Neural progenitor cell (in vitro differentiated cells): ENCODE results near the gene GTPBP10. TPM values are rescaled to one million over a fixed set of nuclear protein-coding genes. Genes with fewer than 3 reads are reported as not detected.

Experiments
- DNase-seq: peaks from one replicate; pipeline ENCODE4 v3.0.0-alpha.2; 2016; ENCODE audit warnings: low spot score
- H2AFZ ChIP-seq: fragments of 200-600 bp; sonication (generic); replicated peaks from 2 replicates; pipeline ENCODE4 v1.6.1; 2016; ENCODE audit warnings: antibody characterized with exemption
- H3F3A ChIP-seq: fragments of 200-600 bp; sonication (generic); 2 replicates; pipeline ENCODE4 v1.6.1; 2016; ENCODE audit warnings: antibody characterized with exemption, low read depth
- H3K27ac ChIP-seq: fragments of 200-600 bp; sonication (generic); 2 replicates; pipeline ENCODE4 v1.5.1; 2016; ENCODE audit warnings: mild to moderate bottlenecking
- H3K27me3 ChIP-seq: fragments of 200-600 bp; sonication (generic); 2 replicates; pipeline ENCODE4 v1.6.1; 2016; ENCODE audit warnings: mild to moderate bottlenecking, moderate library complexity
- H3K36me3 ChIP-seq: fragments of 200-600 bp; sonication (generic); 2 replicates; pipeline ENCODE4 v1.5.1; 2016
- H3K4me1 ChIP-seq: fragments of 200-600 bp; sonication (generic); 2 replicates; pipeline ENCODE4 v1.6.1; 2016; ENCODE audit warnings: mixed run types
- H3K4me2 ChIP-seq: fragments of 200-600 bp; sonication (generic); 2 replicates; pipeline ENCODE4 v1.6.1; 2016
- H3K4me3 ChIP-seq: fragments of 200-600 bp; sonication (generic); 2 replicates; pipeline ENCODE4 v1.5.1; 2016
- H3K79me2 ChIP-seq: fragments of 200-600 bp; sonication (generic); 2 replicates; pipeline ENCODE4 v1.6.1; 2016; ENCODE audit warnings: low read depth
- H3K9ac ChIP-seq: fragments of 200-600 bp; sonication (generic); 2 replicates; pipeline ENCODE4 v1.6.1; 2016
- H3K9me3 ChIP-seq: fragments of 200-600 bp; sonication (generic); 2 replicates; pipeline ENCODE4 v1.5.1; 2016; ENCODE audit warnings: low read depth
- H4K20me1 ChIP-seq: fragments of 200-600 bp; sonication (generic); 2 replicates; pipeline ENCODE4 v1.6.1; 2016; ENCODE audit warnings: low read depth
- H3K27ac Mint-ChIP-seq: 3 replicates; pipeline ENCODE4 v1.8.0; 2021; ENCODE audit warnings: mixed read lengths
- H3K27me3 Mint-ChIP-seq: 2 replicates; pipeline ENCODE4 v1.8.0; 2022; ENCODE audit warnings: low read depth, mild to moderate bottlenecking, inconsistent platforms, moderate library complexity, mixed read lengths; ENCODE audit not compliant: insufficient read depth
- H3K36me3 Mint-ChIP-seq: 3 replicates; pipeline ENCODE4 v1.8.0; 2021; ENCODE audit warnings: mixed read lengths
- H3K4me1 Mint-ChIP-seq: 3 replicates; pipeline ENCODE4 v1.8.0; 2021; ENCODE audit warnings: mixed read lengths
- H3K4me3 Mint-ChIP-seq: 3 replicates; pipeline ENCODE4 v1.8.0; 2021; ENCODE audit warnings: mild to moderate bottlenecking, moderate library complexity, mixed read lengths
- H3K9me3 Mint-ChIP-seq: 3 replicates; pipeline ENCODE4 v1.8.0; 2020; ENCODE audit warnings: mixed read lengths
- EZH2 ChIP-seq: fragments of 200-600 bp; sonication (generic); IDR thresholded peaks from 2 replicates; pipeline ENCODE4 v1.6.1; 2017; ENCODE audit warnings: antibody characterized with exemption, mild to moderate bottlenecking, moderate library complexity
- EZH2phosphoT487 ChIP-seq: fragments of 200-600 bp; sonication (generic); IDR thresholded peaks from 2 replicates; pipeline ENCODE4 v1.6.1; 2017; ENCODE audit warnings: antibody characterized with exemption
- total RNA-seq: library from RNA; depleted of rRNA; stranded (reverse); fragments of >200 nt; gene quantifications from 2 replicates; pipeline ENCODE4 v1.2.3, GENCODE V29; 2015; ENCODE audit warnings: low replicate concordance
- TF ChIP-seq, protein P1 (sequence below): fragments of 200-600 bp; sonication (generic); IDR thresholded peaks from 2 replicates; pipeline ENCODE4 v1.5.1; 2017; ENCODE audit warnings: antibody characterized with exemption, mild to moderate bottlenecking

GTPBP10 gene
- total RNA-seq, 1 donor from 2014 or later, result 29.9 TPM

DNA sequence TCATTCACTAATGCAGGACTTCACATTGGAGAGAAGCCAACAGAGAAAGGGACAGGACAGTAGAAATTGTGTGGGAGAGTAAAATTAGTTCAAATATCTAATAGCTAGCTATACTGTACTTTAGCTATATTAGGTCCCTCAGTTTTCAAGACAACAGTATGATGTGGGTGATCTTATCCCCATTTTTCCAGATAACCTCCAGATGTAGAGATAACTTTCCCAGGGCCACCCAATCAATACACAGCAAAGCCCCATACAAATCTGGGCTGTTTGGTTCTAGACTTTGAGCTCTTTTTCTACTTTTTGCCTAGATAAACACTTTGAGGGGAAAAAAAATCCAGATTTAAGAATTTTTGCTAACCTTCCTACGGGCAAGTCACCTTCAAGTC lies 56.3 kb downstream of the GTPBP10 start:
- Mint-ChIP-seq H3K9me3 (peaks cover 2% of the 10 kb centered on the region), H3K36me3 (peaks cover 7% of the 10 kb centered on the region), H3K4me1 (peaks cover 9% of the 10 kb centered on the region), H3K27me3 (peaks cover 2% of the 10 kb centered on the region), H3K27ac (no peak overlapping the region), H3K4me3 (peak overlapping the region; percentile 97)
- H3K9me3 ChIP-seq, result no peaks in the 10 kb centered on the region
- no peak overlapping the region for H3K27ac ChIP-seq
- peaks cover 6% of the 10 kb centered on the region for H3K36me3 ChIP-seq
- peak overlapping the region; percentile 72 for H3K4me3 ChIP-seq
- TF ChIP-seq EZH2 (peak; percentile 24), EZH2phosphoT487 (no peak)
- H3K79me2 ChIP-seq, result peaks cover 33% of the 10 kb centered on the region
- peak overlapping the region; percentile 81 for H3K4me2 ChIP-seq
- no peak overlapping the region for H3K9ac ChIP-seq
- peaks cover 30% of the 10 kb centered on the region for H3K27me3 ChIP-seq
- H4K20me1 ChIP-seq, result no peaks in the 10 kb centered on the region
- no peak for DNase-seq
- peaks cover 5% of the 10 kb centered on the region for H3K4me1 ChIP-seq
- H3F3A ChIP-seq, result peaks cover 8% of the 10 kb centered on the region
- peak overlapping the region; percentile 98 for H2AFZ ChIP-seq

DNA sequence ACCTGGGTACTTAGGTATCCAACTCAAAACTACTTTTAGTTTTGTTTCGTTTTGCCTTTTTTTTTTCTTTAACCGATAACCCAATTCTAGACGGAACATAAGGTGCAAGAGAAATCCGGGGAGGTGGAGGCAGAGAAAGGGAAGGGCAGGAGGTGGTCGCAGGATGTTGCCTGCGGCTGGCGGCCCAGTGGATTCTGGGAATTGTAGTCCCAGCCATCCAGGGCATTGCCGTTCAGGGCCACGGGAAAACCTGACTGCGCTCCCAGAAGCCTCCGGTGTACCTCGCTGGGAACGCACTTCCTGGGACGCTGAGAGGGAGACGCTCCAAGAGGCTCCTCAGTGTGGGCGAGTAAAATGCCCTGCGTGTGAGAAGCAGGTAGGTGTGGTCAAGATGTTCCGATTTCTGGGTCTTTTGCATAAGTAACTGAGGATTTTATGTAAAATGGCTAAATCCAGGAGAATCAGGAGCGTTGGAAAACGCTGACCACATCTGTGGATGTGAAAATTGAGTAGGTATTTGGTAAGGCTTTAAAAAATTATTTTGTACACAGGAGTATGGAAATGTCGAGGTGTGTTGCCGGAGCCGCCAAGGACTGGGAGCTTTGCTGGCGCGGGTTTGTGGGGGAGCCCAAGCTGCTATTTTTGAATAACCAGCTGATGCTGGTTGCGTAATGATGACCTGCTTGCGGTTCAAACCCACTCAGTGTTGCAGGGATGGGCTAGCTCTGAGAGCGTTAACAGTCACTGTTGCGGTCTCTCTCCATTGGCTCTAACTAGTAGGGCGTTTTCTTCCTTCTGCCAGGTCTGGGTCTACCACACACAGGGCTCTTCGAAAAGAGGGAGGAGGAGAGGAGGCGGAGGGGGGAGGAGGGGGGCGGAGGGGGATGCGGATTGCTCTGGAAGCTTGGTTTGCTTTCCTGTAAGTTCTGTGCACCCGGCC lies 56.9 kb downstream of the GTPBP10 start, which contains the start of gene CLDN12:
Gene CLDN12 (plus strand): TSS at position 288 of the 940 bp plus-strand sequence. CDS start 9,216 bp downstream, outside the sequence.
- TF ChIP-seq, protein P1, sequence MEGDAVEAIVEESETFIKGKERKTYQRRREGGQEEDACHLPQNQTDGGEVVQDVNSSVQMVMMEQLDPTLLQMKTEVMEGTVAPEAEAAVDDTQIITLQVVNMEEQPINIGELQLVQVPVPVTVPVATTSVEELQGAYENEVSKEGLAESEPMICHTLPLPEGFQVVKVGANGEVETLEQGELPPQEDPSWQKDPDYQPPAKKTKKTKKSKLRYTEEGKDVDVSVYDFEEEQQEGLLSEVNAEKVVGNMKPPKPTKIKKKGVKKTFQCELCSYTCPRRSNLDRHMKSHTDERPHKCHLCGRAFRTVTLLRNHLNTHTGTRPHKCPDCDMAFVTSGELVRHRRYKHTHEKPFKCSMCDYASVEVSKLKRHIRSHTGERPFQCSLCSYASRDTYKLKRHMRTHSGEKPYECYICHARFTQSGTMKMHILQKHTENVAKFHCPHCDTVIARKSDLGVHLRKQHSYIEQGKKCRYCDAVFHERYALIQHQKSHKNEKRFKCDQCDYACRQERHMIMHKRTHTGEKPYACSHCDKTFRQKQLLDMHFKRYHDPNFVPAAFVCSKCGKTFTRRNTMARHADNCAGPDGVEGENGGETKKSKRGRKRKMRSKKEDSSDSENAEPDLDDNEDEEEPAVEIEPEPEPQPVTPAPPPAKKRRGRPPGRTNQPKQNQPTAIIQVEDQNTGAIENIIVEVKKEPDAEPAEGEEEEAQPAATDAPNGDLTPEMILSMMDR, result no peak
- TF ChIP-seq EZH2 (no peak), EZH2phosphoT487 (no peak)
- Mint-ChIP-seq H3K4me3 (peak within 1 kb of the TSS; percentile 97), H3K27me3 (peaks cover 2% of the 10 kb centered on the region), H3K36me3 (peaks cover 9% of the 10 kb centered on the region), H3K9me3 (no peaks in the 10 kb centered on the region), H3K4me1 (peaks cover 9% of the 10 kb centered on the region), H3K27ac (peak within 1 kb of the TSS; percentile 91)
- Histone ChIP-seq H3K9ac (peak within 1 kb of the TSS; percentile 21), H3F3A (peaks cover 8% of the 10 kb centered on the region), H2AFZ (peak within 1 kb of the TSS; percentile 98), H3K27me3 (peaks cover 30% of the 10 kb centered on the region), H3K4me2 (peak within 1 kb of the TSS; percentile 81), H3K4me3 (peak within 1 kb of the TSS; percentile 72), H3K79me2 (peaks cover 33% of the 10 kb centered on the region), H4K20me1 (no peaks in the 10 kb centered on the region), H3K9me3 (no peaks in the 10 kb centered on the region), H3K4me1 (peaks cover 5% of the 10 kb centered on the region), H3K36me3 (peaks cover 6% of the 10 kb centered on the region), H3K27ac (peak within 1 kb of the TSS; percentile 46)
- DNase-seq, result peak; percentile 89

- H3K27ac Mint-ChIP-seq, result no peak overlapping the region
- Histone ChIP-seq H3K27me3 (peaks cover 27% of the 10 kb centered on the region), H4K20me1 (peaks cover 6% of the 10 kb centered on the region), H3K36me3 (peaks cover 6% of the 10 kb centered on the region), H3K9me3 (no peaks in the 10 kb centered on the region), H3K27ac (no peak overlapping the region), H3K4me1 (peaks cover 5% of the 10 kb centered on the region), H3K4me2 (peak overlapping the region; percentile 81), H3K4me3 (peak overlapping the region; percentile 72), H2AFZ (no peak overlapping the region), H3K9ac (no peak overlapping the region), H3K79me2 (peaks cover 38% of the 10 kb centered on the region), H3F3A (peaks cover 8% of the 10 kb centered on the region)
- H3K27me3 Mint-ChIP-seq, result peaks cover 2% of the 10 kb centered on the region
- TF ChIP-seq, protein P1, result no peak
- TF ChIP-seq EZH2 (no peak), EZH2phosphoT487 (no peak)
- peaks cover 11% of the 10 kb centered on the region for H3K36me3 Mint-ChIP-seq
- H3K9me3 Mint-ChIP-seq, result no peaks in the 10 kb centered on the region
- peak overlapping the region; percentile 97 for H3K4me3 Mint-ChIP-seq
- DNase-seq, result no peak
- H3K4me1 Mint-ChIP-seq, result peaks cover 9% of the 10 kb centered on the region
These were observed 58.3 kb downstream of the GTPBP10 start for GRCh38 chr7:90404777-90405176.

GRCh38 chr7:90407484-90407821 lies 60.9 kb downstream of the GTPBP10 start:
- peaks cover 48% of the 10 kb centered on the region for H3K79me2 ChIP-seq
- H3K4me3 Mint-ChIP-seq, result no peak overlapping the region
- H2AFZ ChIP-seq, result no peak overlapping the region
- DNase-seq, result no peak
- no peaks in the 10 kb centered on the region for H3K9me3 ChIP-seq
- no peak overlapping the region for H3K4me2 ChIP-seq
- peaks cover 18% of the 10 kb centered on the region for H4K20me1 ChIP-seq
- no peak overlapping the region for H3K27ac Mint-ChIP-seq
- H3K4me1 ChIP-seq, result peaks cover 5% of the 10 kb centered on the region
- peaks cover under 1% of the 10 kb centered on the region for H3K27me3 ChIP-seq
- TF ChIP-seq, protein P1, result no peak
- TF ChIP-seq EZH2phosphoT487 (no peak), EZH2 (no peak)
- H3K27me3 Mint-ChIP-seq, result no peaks in the 10 kb centered on the region
- H3K27ac ChIP-seq, result no peak overlapping the region
- peaks cover 15% of the 10 kb centered on the region for H3K36me3 Mint-ChIP-seq
- H3K9me3 Mint-ChIP-seq, result no peaks in the 10 kb centered on the region
- peaks cover 9% of the 10 kb centered on the region for H3K4me1 Mint-ChIP-seq
- peaks cover 8% of the 10 kb centered on the region for H3F3A ChIP-seq
- peaks cover 6% of the 10 kb centered on the region for H3K36me3 ChIP-seq
- H3K4me3 ChIP-seq, result no peak overlapping the region
- no peak overlapping the region for H3K9ac ChIP-seq
